Fibroblast of pulmonary artery (primary cell): ENCODE data around the gene MEF2C.

Experiments used
- DNase-seq: peaks from one replicate; pipeline ENCODE4 v3.0.0-alpha.2; 2010; ENCODE audit warnings: low read depth
- H3K4me3 ChIP-seq: replicated peaks from 2 replicates; pipeline ENCODE4 v1.5.1; 2011; ENCODE audit warnings: low read depth, mild to moderate bottlenecking, control low read depth, low read length, moderate library complexity
- TF ChIP-seq, protein P1 (sequence below): IDR thresholded peaks from 2 replicates; pipeline ENCODE4 v1.5.1; 2011; ENCODE audit warnings: mild to moderate bottlenecking, control low read depth, low read length, inconsistent platforms; ENCODE audit errors: missing control alignments

Gene MEF2C

DNA sequence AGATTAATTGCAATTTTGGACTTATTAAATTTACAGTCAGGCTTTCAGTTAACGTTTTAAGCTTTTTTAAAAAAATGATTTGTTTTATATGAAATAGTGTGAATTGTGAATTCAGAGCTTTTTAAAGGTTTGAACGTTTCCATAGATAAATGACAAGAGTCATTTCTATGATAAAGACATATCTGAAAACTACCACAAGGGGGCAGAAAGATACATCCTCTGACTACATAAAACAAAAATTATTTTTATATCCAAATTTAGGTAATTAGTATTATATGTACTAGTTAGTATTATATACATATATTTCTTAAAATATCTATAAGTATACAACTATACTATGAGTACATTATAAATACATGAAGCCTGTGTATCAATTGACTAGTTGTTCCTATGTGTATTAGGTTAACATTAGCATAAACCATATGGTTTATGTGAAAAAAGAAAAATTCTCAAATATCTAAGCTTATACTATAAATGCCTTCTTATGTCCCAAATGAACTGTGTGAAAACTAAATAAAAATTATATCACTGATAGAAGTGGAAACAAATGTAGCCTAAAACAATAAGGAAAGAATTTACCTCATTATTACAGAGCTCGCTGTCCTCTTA lies 155.2 kb downstream of the MEF2C start:
- no peak overlapping the region for H3K4me3 ChIP-seq
- peak; percentile 57 for DNase-seq
- TF ChIP-seq, protein P1, sequence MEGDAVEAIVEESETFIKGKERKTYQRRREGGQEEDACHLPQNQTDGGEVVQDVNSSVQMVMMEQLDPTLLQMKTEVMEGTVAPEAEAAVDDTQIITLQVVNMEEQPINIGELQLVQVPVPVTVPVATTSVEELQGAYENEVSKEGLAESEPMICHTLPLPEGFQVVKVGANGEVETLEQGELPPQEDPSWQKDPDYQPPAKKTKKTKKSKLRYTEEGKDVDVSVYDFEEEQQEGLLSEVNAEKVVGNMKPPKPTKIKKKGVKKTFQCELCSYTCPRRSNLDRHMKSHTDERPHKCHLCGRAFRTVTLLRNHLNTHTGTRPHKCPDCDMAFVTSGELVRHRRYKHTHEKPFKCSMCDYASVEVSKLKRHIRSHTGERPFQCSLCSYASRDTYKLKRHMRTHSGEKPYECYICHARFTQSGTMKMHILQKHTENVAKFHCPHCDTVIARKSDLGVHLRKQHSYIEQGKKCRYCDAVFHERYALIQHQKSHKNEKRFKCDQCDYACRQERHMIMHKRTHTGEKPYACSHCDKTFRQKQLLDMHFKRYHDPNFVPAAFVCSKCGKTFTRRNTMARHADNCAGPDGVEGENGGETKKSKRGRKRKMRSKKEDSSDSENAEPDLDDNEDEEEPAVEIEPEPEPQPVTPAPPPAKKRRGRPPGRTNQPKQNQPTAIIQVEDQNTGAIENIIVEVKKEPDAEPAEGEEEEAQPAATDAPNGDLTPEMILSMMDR = peak; percentile 47

DNA sequence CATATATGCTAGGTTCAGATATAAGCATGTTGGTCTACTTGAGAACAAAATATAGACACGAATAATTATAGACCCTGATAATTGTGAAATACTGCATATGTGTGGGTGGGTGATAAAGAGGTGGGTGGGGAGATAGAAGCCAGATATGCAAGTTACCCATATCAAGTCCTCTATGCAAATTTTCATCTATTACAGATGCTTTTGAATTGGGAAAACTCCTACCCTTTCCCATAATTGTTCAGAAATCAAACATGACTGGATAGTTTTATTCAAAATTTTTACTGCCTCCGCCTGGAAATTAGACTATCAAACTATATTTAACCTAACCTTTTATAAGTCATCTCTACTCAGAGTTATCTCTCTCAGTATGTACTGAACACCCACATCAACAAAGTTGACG lies 157.5 kb downstream of the MEF2C start:
- TF ChIP-seq, protein P1 = no peak

DNA sequence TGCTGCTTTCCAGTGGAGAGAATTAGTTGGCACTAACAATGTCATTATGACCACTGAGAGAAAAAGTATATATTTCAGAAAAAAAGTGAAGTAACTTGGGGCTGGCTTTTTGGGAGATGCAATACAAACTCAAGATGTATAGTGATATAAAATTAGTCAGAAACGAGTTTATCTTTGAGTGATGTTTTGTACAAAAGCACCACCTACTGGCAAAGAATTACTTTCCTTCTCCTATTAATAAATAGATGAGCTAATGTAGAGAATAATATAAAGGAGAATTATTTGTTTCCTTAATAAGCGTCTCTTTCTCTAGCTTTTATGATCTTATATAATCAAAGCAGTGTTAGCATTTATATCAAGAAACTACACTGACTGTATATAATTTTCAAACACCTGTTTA lies 158.8 kb downstream of the MEF2C start:
- TF ChIP-seq, protein P1 = peak; percentile 40
- DNase-seq = peak; percentile 53
- no peak overlapping the region for H3K4me3 ChIP-seq

More for the DNA sequence above, 157.5 kb downstream of the MEF2C start:
- no peak overlapping the region for H3K4me3 ChIP-seq
- no peak for DNase-seq

DNA sequence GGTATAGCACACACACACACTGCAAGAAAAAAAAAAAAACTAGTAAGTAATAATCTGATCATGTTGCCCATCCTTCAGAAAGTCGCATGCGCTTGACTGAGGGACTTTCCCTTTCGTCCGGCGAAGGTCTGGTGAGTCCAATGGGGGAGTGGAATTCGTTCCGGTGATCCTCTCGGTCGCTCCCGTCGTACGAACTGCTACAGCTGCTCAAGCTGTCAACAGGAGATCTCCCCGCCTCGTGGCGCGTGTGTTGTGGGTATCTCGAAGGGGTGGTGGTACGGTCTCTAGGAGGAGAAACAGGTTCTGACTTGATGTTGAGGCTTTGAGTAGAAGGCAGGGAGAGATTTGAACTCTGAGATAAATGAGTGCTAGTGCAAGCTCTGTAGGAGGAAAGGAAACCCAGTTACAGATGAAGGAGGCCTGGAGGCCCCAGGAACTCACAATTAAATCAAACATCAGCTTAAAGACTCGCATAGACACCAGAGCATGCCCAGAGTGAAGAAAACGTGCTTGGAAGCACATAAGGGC lies 160.4 kb downstream of the MEF2C start:
- DNase-seq = no peak
- TF ChIP-seq, protein P1 = no peak
- H3K4me3 ChIP-seq = no peak overlapping the region

DNA sequence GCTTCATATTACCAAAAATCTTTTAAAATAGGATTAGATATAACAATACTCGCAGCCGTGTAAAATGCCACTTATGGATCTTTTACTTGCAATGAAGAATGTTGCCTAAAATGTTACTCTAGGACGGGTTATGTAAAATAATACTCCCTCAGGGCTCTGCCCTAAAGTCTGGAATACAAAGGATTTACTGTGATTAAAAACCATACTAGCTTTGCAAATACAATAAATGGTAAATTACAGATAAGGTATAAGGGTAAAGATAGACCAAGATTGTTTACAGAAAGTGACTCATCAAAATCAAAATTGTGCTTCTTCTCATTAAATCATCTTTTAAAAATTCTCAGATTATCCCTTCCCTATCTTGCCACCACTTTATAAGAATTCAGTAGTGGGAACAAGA lies 163.6 kb downstream of the MEF2C start:
- no peak for DNase-seq
- H3K4me3 ChIP-seq = no peak overlapping the region
- TF ChIP-seq, protein P1 = no peak

- TF ChIP-seq, protein P1 = no peak
- DNase-seq = no peak
- H3K4me3 ChIP-seq = no peak overlapping the region
Measured at GRCh38 chr5:88718736-88719135, 164.2 kb downstream of the MEF2C start.

DNA sequence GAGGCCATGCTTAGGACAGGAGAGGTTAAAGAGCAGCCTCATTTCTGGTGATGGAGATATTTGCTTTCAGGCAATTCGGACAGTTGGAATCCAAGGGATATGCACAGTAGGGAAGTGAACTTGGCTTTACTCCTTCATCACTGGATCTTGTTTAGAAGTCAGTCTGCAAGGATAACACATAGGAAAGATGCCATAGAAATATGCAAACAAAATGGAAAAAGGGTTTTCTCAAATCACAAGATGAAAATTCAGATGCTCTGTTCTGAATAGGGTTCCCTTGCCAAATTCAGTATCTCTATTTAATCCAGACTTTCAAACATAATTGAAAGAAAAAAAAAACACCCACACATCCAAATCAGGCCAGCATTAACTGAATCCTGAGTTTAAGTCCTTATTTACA lies 166.9 kb downstream of the MEF2C start:
- no peak for DNase-seq
- no peak overlapping the region for H3K4me3 ChIP-seq
- TF ChIP-seq, protein P1 = no peak
